SK-N-SH (cell line): ENCODE results near the gene PPP1R12B.

Source experiments
- CHD2 ChIP-seq: fragments of 150-350 bp; IDR thresholded peaks from 2 replicates; pipeline ENCODE4 v1.6.1; 2018; ENCODE audit warnings: low read length; ENCODE audit not compliant: partially characterized antibody
- CTCF ChIP-seq: fragments of 200-600 bp; sonication (generic); IDR thresholded peaks from 2 replicates; pipeline ENCODE4 v1.6.1; 2017; ENCODE audit warnings: antibody characterized with exemption, mild to moderate bottlenecking, moderate library complexity
- EP300 ChIP-seq, 2 experiments: IDR thresholded peaks; 2 replicates each; pipeline versions ENCODE4 v1.4.0 to v1.6.1; 2012; ENCODE audit warnings: borderline replicate concordance in 1 of 2, low read depth in 1 of 2, low read length in 1 of 2
- GABPA ChIP-seq: IDR thresholded peaks from 2 replicates; pipeline ENCODE4 v1.4.0; 2012; ENCODE audit warnings: low read depth, mild to moderate bottlenecking
- JUND ChIP-seq: IDR thresholded peaks from 2 replicates; pipeline ENCODE4 v1.4.0; 2012
- MAX ChIP-seq: IDR thresholded peaks from 2 replicates; pipeline ENCODE4 v1.4.0; 2012; ENCODE audit warnings: low read depth
- POLR2AphosphoS5 ChIP-seq: IDR thresholded peaks from 2 replicates; pipeline ENCODE4 v1.6.1; 2012; ENCODE audit warnings: low read depth, low read length
- RAD21 ChIP-seq: IDR thresholded peaks from 2 replicates; pipeline ENCODE4 v1.6.1; 2012; ENCODE audit warnings: mild to moderate bottlenecking, low read length
- REST ChIP-seq: IDR thresholded peaks from 2 replicates; pipeline ENCODE4 v1.6.1; 2012; ENCODE audit warnings: mild to moderate bottlenecking, low read depth, low read length, moderate library complexity
- RFX5 ChIP-seq: IDR thresholded peaks from 2 replicates; pipeline ENCODE4 v1.6.1; 2012; ENCODE audit warnings: mild to moderate bottlenecking, improper control_type of control experiment, low read length
- SMC3 ChIP-seq: IDR thresholded peaks from 2 replicates; pipeline ENCODE4 v1.6.1; 2012; ENCODE audit warnings: low read depth, low read length, improper control_type of control experiment

GRCh38 chr1:202551683-202552082, 203.2 kb downstream of the PPP1R12B start:
- no peak for TF ChIP-seq CTCF
- TF ChIP-seq JUND = no peak
- TF ChIP-seq EP300 (IDR thresholded peaks at IDR 0.05; ENCODE audit: borderline replicate concordance in 1 of 2, low read depth in 1 of 2, low read length in 1 of 2) = no peak
- no peak for TF ChIP-seq SMC3
- TF ChIP-seq CHD2 = no peak
- TF ChIP-seq MAX = no peak
- TF ChIP-seq POLR2AphosphoS5 = no peak
- no peak for TF ChIP-seq RAD21
- TF ChIP-seq REST = no peak
- no peak for TF ChIP-seq RFX5
- no peak for TF ChIP-seq GABPA
